IMR-90 (cell line): ENCODE measurements around the gene LTBP1.

ENCODE experiments used
- BHLHE40 ChIP-seq: fragments of 150-350 bp; IDR thresholded peaks from 2 replicates; pipeline ENCODE4 v1.6.1; 2016; ENCODE audit warnings: mild to moderate bottlenecking, low read depth, low read length
- CEBPB ChIP-seq: IDR thresholded peaks from 2 replicates; pipeline ENCODE4 v1.6.1; 2012; ENCODE audit warnings: low read depth, low read length, improper control_type of control experiment
- CHD1 ChIP-seq: IDR thresholded peaks from 2 replicates; pipeline ENCODE4 v1.6.1; 2012; ENCODE audit warnings: low read depth, low read length, improper control_type of control experiment
- CTCF ChIP-seq: conservative IDR thresholded peaks from 2 replicates; pipeline ENCODE4 v1.5.1; 2012; ENCODE audit warnings: mild to moderate bottlenecking, low read depth, low read length, improper control_type of control experiment
- MXI1 ChIP-seq: IDR thresholded peaks from 2 replicates; pipeline ENCODE4 v1.6.1; 2012; ENCODE audit warnings: low read depth, mild to moderate bottlenecking, low read length, moderate library complexity, borderline replicate concordance
- POLR2A ChIP-seq: IDR thresholded peaks from 2 replicates; pipeline ENCODE4 v1.6.1; 2012; ENCODE audit warnings: mild to moderate bottlenecking, low read depth, low read length
- RCOR1 ChIP-seq: IDR thresholded peaks from 2 replicates; pipeline ENCODE4 v1.6.1; 2012; ENCODE audit warnings: mild to moderate bottlenecking, low read length, improper control_type of control experiment; ENCODE audit not compliant: insufficient replicate concordance
- RFX5 ChIP-seq: IDR thresholded peaks from 2 replicates; pipeline ENCODE4 v1.8.0; 2012; ENCODE audit warnings: low read depth, mild to moderate bottlenecking, low read length, moderate library complexity
- TF ChIP-seq, protein P1 (sequence below): fragments of 150-350 bp; IDR thresholded peaks from 2 replicates; pipeline ENCODE4 v1.6.1; 2016; ENCODE audit warnings: low read depth, mild to moderate bottlenecking, low read length, moderate library complexity, borderline replicate concordance
- TF ChIP-seq, protein P2 (sequence below): fragments of 150-350 bp; IDR thresholded peaks from 2 replicates; pipeline ENCODE4 v1.6.1; 2017; ENCODE audit warnings: mild to moderate bottlenecking, antibody characterized with exemption, low read length, low read depth

DNA sequence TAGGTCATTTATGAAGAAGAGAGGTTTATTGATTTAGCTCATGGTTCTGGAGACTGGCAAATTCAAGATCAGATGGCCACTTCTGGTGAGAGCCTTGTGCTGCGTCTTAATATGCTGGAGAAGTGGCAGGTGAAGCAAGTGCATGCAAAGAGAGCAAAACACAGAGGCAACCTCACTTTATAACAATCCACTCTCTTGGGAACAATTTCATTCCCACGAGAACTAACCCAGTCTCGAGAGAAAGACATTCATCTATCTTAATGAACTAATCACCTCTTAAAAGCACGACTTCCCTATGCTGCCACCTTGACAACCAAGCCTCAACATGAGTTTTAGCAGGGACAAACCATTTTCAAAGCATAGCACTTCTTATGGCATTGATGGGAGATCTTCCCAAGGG is 343.2 kb downstream of the LTBP1 start:
- TF ChIP-seq CTCF = no peak
- no peak for TF ChIP-seq MXI1
- TF ChIP-seq, protein P1, sequence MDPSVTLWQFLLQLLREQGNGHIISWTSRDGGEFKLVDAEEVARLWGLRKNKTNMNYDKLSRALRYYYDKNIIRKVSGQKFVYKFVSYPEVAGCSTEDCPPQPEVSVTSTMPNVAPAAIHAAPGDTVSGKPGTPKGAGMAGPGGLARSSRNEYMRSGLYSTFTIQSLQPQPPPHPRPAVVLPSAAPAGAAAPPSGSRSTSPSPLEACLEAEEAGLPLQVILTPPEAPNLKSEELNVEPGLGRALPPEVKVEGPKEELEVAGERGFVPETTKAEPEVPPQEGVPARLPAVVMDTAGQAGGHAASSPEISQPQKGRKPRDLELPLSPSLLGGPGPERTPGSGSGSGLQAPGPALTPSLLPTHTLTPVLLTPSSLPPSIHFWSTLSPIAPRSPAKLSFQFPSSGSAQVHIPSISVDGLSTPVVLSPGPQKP = no peak
- TF ChIP-seq BHLHE40 = no peak
- no peak for TF ChIP-seq POLR2A
- TF ChIP-seq CEBPB = no peak
- TF ChIP-seq RCOR1 = no peak
- TF ChIP-seq RFX5 = no peak
- TF ChIP-seq, protein P2, sequence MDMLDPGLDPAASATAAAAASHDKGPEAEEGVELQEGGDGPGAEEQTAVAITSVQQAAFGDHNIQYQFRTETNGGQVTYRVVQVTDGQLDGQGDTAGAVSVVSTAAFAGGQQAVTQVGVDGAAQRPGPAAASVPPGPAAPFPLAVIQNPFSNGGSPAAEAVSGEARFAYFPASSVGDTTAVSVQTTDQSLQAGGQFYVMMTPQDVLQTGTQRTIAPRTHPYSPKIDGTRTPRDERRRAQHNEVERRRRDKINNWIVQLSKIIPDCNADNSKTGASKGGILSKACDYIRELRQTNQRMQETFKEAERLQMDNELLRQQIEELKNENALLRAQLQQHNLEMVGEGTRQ = no peak
- no peak for TF ChIP-seq CHD1
